Fibroblast of lung (primary cell): ENCODE data around the gene HES7. TPM values are rescaled to one million over a fixed set of nuclear protein-coding genes. Genes with fewer than 3 reads are reported as not detected.

Experiments
- DNase-seq, 2 donors: peaks; one replicate each; pipeline versions ENCODE4 v3.0.0 to v3.0.0-alpha.2; 2010; ENCODE audit warnings: low read depth in 2 of 2
- H2AFZ ChIP-seq: 2 replicates; pipeline ENCODE4 v1.5.1; 2012; ENCODE audit warnings: low read length, control low read depth, inconsistent platforms
- H3K27ac ChIP-seq: 2 replicates; pipeline ENCODE4 v1.5.1; 2011; ENCODE audit warnings: low read length, control low read depth; ENCODE audit not compliant: insufficient read depth
- H3K27me3 ChIP-seq: 2 replicates; pipeline ENCODE4 v1.5.1; 2011; ENCODE audit warnings: mild to moderate bottlenecking, low read length; ENCODE audit not compliant: control insufficient read depth, insufficient read depth
- H3K36me3 ChIP-seq: 2 replicates; pipeline ENCODE4 v1.5.1; 2011; ENCODE audit warnings: low read length; ENCODE audit not compliant: control insufficient read depth, insufficient read depth
- H3K4me1 ChIP-seq: 2 replicates; pipeline ENCODE4 v1.5.1; 2011; ENCODE audit warnings: low read length; ENCODE audit not compliant: control insufficient read depth, insufficient read depth; ENCODE audit errors: extremely low read depth
- H3K4me2 ChIP-seq: 2 replicates; pipeline ENCODE4 v1.5.1; 2011; ENCODE audit warnings: low read length, control low read depth; ENCODE audit not compliant: insufficient read depth; ENCODE audit errors: extremely low read depth
- H3K4me3 ChIP-seq, 4 experiments: fragments of 200-600 bp in 1 of 4; sonication (generic) in 1 of 4; replicated peaks in 1 of 4; 2 replicates each; pipeline ENCODE4 v1.5.1; 2011 to 2016; ENCODE audit warnings: low read length in 4 of 4, low read depth in 3 of 4, mild to moderate bottlenecking in 3 of 4, control low read depth in 2 of 4, inconsistent platforms in 1 of 4, mixed read lengths in 1 of 4; ENCODE audit not compliant: insufficient read depth in 1 of 4; ENCODE audit errors: control extremely low read depth in 1 of 4
- H3K79me2 ChIP-seq: 2 replicates; pipeline ENCODE4 v1.5.1; 2012; ENCODE audit warnings: mild to moderate bottlenecking, low read length, inconsistent platforms; ENCODE audit not compliant: control insufficient read depth, insufficient read depth
- H3K9ac ChIP-seq: 2 replicates; pipeline ENCODE4 v1.5.1; 2011; ENCODE audit warnings: mild to moderate bottlenecking, low read length, control low read depth; ENCODE audit not compliant: insufficient read depth
- H3K9me3 ChIP-seq: 2 replicates; pipeline ENCODE4 v1.5.1; 2012; ENCODE audit warnings: low read depth, low read length; ENCODE audit not compliant: control insufficient read depth, insufficient read depth
- H4K20me1 ChIP-seq: 2 replicates; pipeline ENCODE4 v1.5.1; 2011; ENCODE audit warnings: low read length; ENCODE audit not compliant: control insufficient read depth, insufficient read depth; ENCODE audit errors: extremely low read depth
- CTCF ChIP-seq, 2 donors: IDR thresholded peaks in 1 of 2; conservative IDR thresholded peaks in 1 of 2; 1 replicate in 1 of 2; 2 replicates in 1 of 2; pipeline ENCODE4 v1.5.1; 2011 to 2012; ENCODE audit warnings: low read length in 2 of 2, control low read depth in 1 of 2, inconsistent platforms in 1 of 2, low read depth in 1 of 2, mild to moderate bottlenecking in 1 of 2
- EZH2 ChIP-seq: IDR thresholded peaks from 2 replicates; pipeline ENCODE4 v1.5.1; 2012; ENCODE audit warnings: low read length, control low read depth, mild to moderate bottlenecking; ENCODE audit errors: missing control alignments
- polyA plus RNA-seq, 2 donors: library from polyadenylated mRNA; depleted of rRNA in 1 of 2; stranded (reverse) in 1 of 2; unstranded in 1 of 2; fragments of >200 nt; gene quantifications; 2 replicates each; pipeline ENCODE4 v1.2.1, GENCODE V29; 2011 to 2012; ENCODE audit warnings: missing spikeins in 1 of 2
- total RNA-seq: library from RNA; depleted of rRNA; stranded (reverse); fragments of >200 nt; gene quantifications from 2 replicates; pipeline ENCODE4 v1.2.1, GENCODE V29; 2014

Gene HES7
- total and polyA plus RNA-seq, 2 donors (not counting 1 experiment from before 2014, with no cell fraction given), result under 0.01 TPM; not detected in 1

GRCh38 chr17:8137645-8138373 is 13.9 kb upstream of the HES7 start:
- H3K9ac ChIP-seq, result no peak overlapping the region
- no peaks in the 10 kb centered on the region for H4K20me1 ChIP-seq
- no peaks in the 10 kb centered on the region for H3K79me2 ChIP-seq
- H3K36me3 ChIP-seq, result peaks cover 16% of the 10 kb centered on the region
- H3K27me3 ChIP-seq, result no peaks in the 10 kb centered on the region
- H3K27ac ChIP-seq, result peak overlapping the region; percentile 19
- peak overlapping the region; percentile 8 for H2AFZ ChIP-seq
- peak overlapping the region; percentile 46 for H3K4me2 ChIP-seq
- no peaks in the 10 kb centered on the region for H3K9me3 ChIP-seq
- peaks cover 8% of the 10 kb centered on the region for H3K4me1 ChIP-seq
- no peak for TF ChIP-seq EZH2
- TF ChIP-seq CTCF (conservative IDR thresholded peaks at IDR 0.05 in 1 of 2, IDR thresholded peaks at IDR 0.05 in 1 of 2; ENCODE audit: low read depth in 1 of 2, low read length in 2 of 2), result no peak
- peak overlapping the region; percentile 9 to 64 (median 40) for H3K4me3 ChIP-seq
- DNase-seq, result no peak

- no peak overlapping the region for H2AFZ ChIP-seq
- no peak overlapping the region for H3K27ac ChIP-seq
- no peak overlapping the region for H3K4me2 ChIP-seq
- H3K27me3 ChIP-seq, result no peaks in the 10 kb centered on the region
- H4K20me1 ChIP-seq, result no peaks in the 10 kb centered on the region
- no peak for DNase-seq
- H3K4me1 ChIP-seq, result peaks cover 8% of the 10 kb centered on the region
- no peak for TF ChIP-seq EZH2
- TF ChIP-seq CTCF (conservative IDR thresholded peaks at IDR 0.05 in 1 of 2, IDR thresholded peaks at IDR 0.05 in 1 of 2; ENCODE audit: low read depth in 1 of 2, low read length in 2 of 2), result no peak
- no peak overlapping the region for H3K9ac ChIP-seq
- no peaks in the 10 kb centered on the region for H3K79me2 ChIP-seq
- no peak overlapping the region for H3K4me3 ChIP-seq
- H3K9me3 ChIP-seq, result no peaks in the 10 kb centered on the region
- no peaks in the 10 kb centered on the region for H3K36me3 ChIP-seq
These were observed 10.0 kb upstream of the HES7 start for GRCh38 chr17:8133941-8134340.

- H3K9ac ChIP-seq, result no peak overlapping the region
- H3K79me2 ChIP-seq, result no peaks in the 10 kb centered on the region
- no peak overlapping the region for H3K4me2 ChIP-seq
- TF ChIP-seq EZH2 (no peak), CTCF (conservative IDR thresholded peaks at IDR 0.05 in 1 of 2, IDR thresholded peaks at IDR 0.05 in 1 of 2; ENCODE audit: low read depth in 1 of 2, low read length in 2 of 2) (no peak)
- DNase-seq, result no peak
- H3K9me3 ChIP-seq, result no peaks in the 10 kb centered on the region
- peaks cover 8% of the 10 kb centered on the region for H3K4me1 ChIP-seq
- no peaks in the 10 kb centered on the region for H3K36me3 ChIP-seq
- no peak overlapping the region for H3K27ac ChIP-seq
- no peak overlapping the region for H3K4me3 ChIP-seq
- no peaks in the 10 kb centered on the region for H4K20me1 ChIP-seq
- H3K27me3 ChIP-seq, result no peaks in the 10 kb centered on the region
- no peak overlapping the region for H2AFZ ChIP-seq
These were observed 9.5 kb upstream of the HES7 start for GRCh38 chr17:8133399-8133798.
